Natural killer cell (primary cell): ENCODE measurements around the gene SLC66A1. TPM values are rescaled to one million over a fixed set of nuclear protein-coding genes. Genes with fewer than 3 reads are reported as not detected.
"Not testable (repeated sequence)": the region's sequence is repeated elsewhere in the genome, so short reads cannot be mapped to it uniquely, and the experiment has no call there.

Experiments
- ATAC-seq, 3 donors: fragments of 150-1000 bp in 2 of 3; fragments of 200-7000 bp in 1 of 3; cut with Tn5 transposase; 1 replicate in 1 of 3; 2 replicates in 2 of 3; pipeline ENCODE4 v1.10.0; 2021; ENCODE audit warnings: mild to moderate bottlenecking in 2 of 3, moderate library complexity in 2 of 3
- DNase-seq, 2 donors: peaks; one replicate each; pipeline versions ENCODE4 v3.0.0 to v3.0.0-alpha.2; 2013 to 2021; ENCODE audit warnings: mixed read lengths in 1 of 2
- H3K27ac ChIP-seq: one replicate; pipeline ENCODE4 v1.5.1; 2013; ENCODE audit warnings: mild to moderate bottlenecking, low read length
- H3K27me3 ChIP-seq: one replicate; pipeline ENCODE4 v1.6.1; 2013; ENCODE audit warnings: low read length; ENCODE audit not compliant: control insufficient read depth, insufficient read depth
- H3K36me3 ChIP-seq: one replicate; pipeline ENCODE4 v1.6.1; 2013; ENCODE audit warnings: low read length; ENCODE audit not compliant: control insufficient read depth, insufficient read depth
- H3K4me1 ChIP-seq: one replicate; pipeline ENCODE4 v1.6.1; 2013; ENCODE audit warnings: low read length; ENCODE audit not compliant: control insufficient read depth, insufficient read depth
- H3K4me3 ChIP-seq: one replicate; pipeline ENCODE4 v1.5.1; 2013; ENCODE audit warnings: low read length
- H3K9me3 ChIP-seq: one replicate; pipeline ENCODE4 v1.6.1; 2013; ENCODE audit warnings: low read length; ENCODE audit not compliant: control insufficient read depth, insufficient read depth
- H3K27ac Mint-ChIP-seq, 2 donors: one replicate each; pipeline ENCODE4 v1.8.0; 2022; ENCODE audit warnings: mild to moderate bottlenecking in 2 of 2, mixed read lengths in 2 of 2, moderate library complexity in 1 of 2
- H3K27me3 Mint-ChIP-seq, 2 donors: one replicate each; pipeline ENCODE4 v1.8.0; 2022; ENCODE audit warnings: low read depth in 2 of 2, mixed read lengths in 2 of 2
- H3K36me3 Mint-ChIP-seq: one replicate; pipeline ENCODE4 v1.8.0; 2022; ENCODE audit warnings: mixed read lengths
- H3K4me1 Mint-ChIP-seq, 2 donors: one replicate each; pipeline ENCODE4 v1.8.0; 2022; ENCODE audit warnings: mixed read lengths in 2 of 2
- H3K4me3 Mint-ChIP-seq: one replicate; pipeline ENCODE4 v1.8.0; 2022; ENCODE audit warnings: mild to moderate bottlenecking, moderate library complexity, mixed read lengths
- H3K9me3 Mint-ChIP-seq, 2 donors: one replicate each; pipeline ENCODE4 v1.8.0; 2022; ENCODE audit warnings: mixed read lengths in 2 of 2
- CTCF ChIP-seq: fragments of 200-600 bp; IDR thresholded peaks from one replicate; pipeline ENCODE4 v1.8.0; 2022; ENCODE audit warnings: antibody characterized with exemption
- WGBS: methylation state at CpG from one replicate; pipeline ENCODE4 v1.1.7; 2013; ENCODE audit warnings: missing lambda C conversion rate; ENCODE audit not compliant: insufficient coverage; 5-methylcytosine and 5-hydroxymethylcytosine counted together
- intact Hi-C: fragments of 100-400 bp; cut with micrococcal nuclease; formaldehyde crosslinking; loops from one replicate; pipeline ENCODE4 v1.14.2; 2022
- total RNA-seq, 4 donors: library from RNA; stranded (reverse); fragments of 120-200 nt in 1 of 4; gene quantifications; one replicate each; pipeline versions ENCODE4 v1.2.3 to v1.2.4, GENCODE V29; 2013 to 2022

The SLC66A1 gene
- total RNA-seq, 3 donors from 2014 or later (not counting 1 experiment from before 2014, with no cell fraction given) = 5.8 to 8.5 (median 7.6) TPM

- Mint-ChIP-seq H3K36me3 (peaks cover 8% of the 10 kb centered on the region), H3K27ac (no peak overlapping the region), H3K4me1 (no peaks in the 10 kb centered on the region), H3K9me3 (no peaks in the 10 kb centered on the region), H3K27me3 (no peaks in the 10 kb centered on the region), H3K4me3 (no peak overlapping the region)
- Histone ChIP-seq H3K27ac (no peak overlapping the region), H3K4me3 (no peak overlapping the region), H3K36me3 (peaks cover 20% of the 10 kb centered on the region), H3K9me3 (peaks cover 8% of the 10 kb centered on the region), H3K27me3 (no peaks in the 10 kb centered on the region), H3K4me1 (no peaks in the 10 kb centered on the region)
- intact Hi-C loops = no loop called here
- ATAC-seq (no peak), DNase-seq (no peak)
- TF ChIP-seq CTCF = no peak
- 100% methylated on average over 2 of the region's 2 CpGs for WGBS
Observed at GRCh38 chr1:19300211-19300610, 11.9 kb upstream of the SLC66A1 start.

- H3K4me3 ChIP-seq, intact Hi-C loops, H3K27ac ChIP-seq, H3K27me3 Mint-ChIP-seq, H3K9me3 Mint-ChIP-seq, H3K4me3 Mint-ChIP-seq, DNase-seq, H3K9me3 ChIP-seq, H3K4me1 ChIP-seq, H3K27me3 ChIP-seq, H3K27ac Mint-ChIP-seq, H3K4me1 Mint-ChIP-seq, ATAC-seq: not testable (repeated sequence)
- 95% methylated on average over 9 of the region's 10 CpGs for WGBS
- peaks cover 38% of the 10 kb centered on the region for H3K36me3 ChIP-seq
- peaks cover 20% of the 10 kb centered on the region for H3K36me3 Mint-ChIP-seq
Observed at GRCh38 chr1:19304081-19304480, 8.0 kb upstream of the SLC66A1 start.

- no peaks in the 10 kb centered on the region for H3K9me3 Mint-ChIP-seq
- no peak overlapping the region for H3K4me3 ChIP-seq
- H3K36me3 Mint-ChIP-seq = peaks cover 20% of the 10 kb centered on the region
- DNase-seq (no peak), ATAC-seq (no peak)
- no peak overlapping the region for H3K27ac Mint-ChIP-seq
- WGBS = 96% methylated on average over 11 of the region's 11 CpGs
- no peak overlapping the region for H3K27ac ChIP-seq
- no peak overlapping the region for H3K4me3 Mint-ChIP-seq
- H3K4me1 ChIP-seq = peaks cover 5% of the 10 kb centered on the region
- intact Hi-C loops = no loop called here
- peaks cover 38% of the 10 kb centered on the region for H3K36me3 ChIP-seq
- H3K27me3 ChIP-seq = no peaks in the 10 kb centered on the region
- no peaks in the 10 kb centered on the region for H3K9me3 ChIP-seq
- H3K4me1 Mint-ChIP-seq = peaks cover 9 to 10% of the 10 kb centered on the region in 2 donors
- TF ChIP-seq CTCF = no peak
- no peaks in the 10 kb centered on the region for H3K27me3 Mint-ChIP-seq
Observed at GRCh38 chr1:19305880-19306279, 6.2 kb upstream of the SLC66A1 start.

- no peak overlapping the region for H3K4me3 ChIP-seq
- H3K27ac ChIP-seq = no peak overlapping the region
- no peak overlapping the region for H3K4me3 Mint-ChIP-seq
- no peak overlapping the region for H3K27ac Mint-ChIP-seq
- H3K27me3 ChIP-seq = no peaks in the 10 kb centered on the region
- H3K36me3 Mint-ChIP-seq = peaks cover 20% of the 10 kb centered on the region
- WGBS = 98% methylated on average over 6 of the region's 6 CpGs
- DNase-seq (no peak), ATAC-seq (no peak)
- H3K4me1 Mint-ChIP-seq = peaks cover 17% of the 10 kb centered on the region in 2 donors
- no peaks in the 10 kb centered on the region for H3K9me3 ChIP-seq
- H3K27me3 Mint-ChIP-seq = no peaks in the 10 kb centered on the region
- no peak for TF ChIP-seq CTCF
- H3K9me3 Mint-ChIP-seq = no peaks in the 10 kb centered on the region
- H3K4me1 ChIP-seq = peaks cover 12% of the 10 kb centered on the region
- peaks cover 38% of the 10 kb centered on the region for H3K36me3 ChIP-seq
- intact Hi-C loops = no loop called here
Observed at GRCh38 chr1:19306941-19307340, 5.2 kb upstream of the SLC66A1 start.
